ENCODE data around the gene TTF2. TPM values are rescaled to one million over a fixed set of nuclear protein-coding genes. Genes with fewer than 3 reads are reported as not detected.

The TTF2 gene
- total RNA-seq, 3 donors from 2014 or later: 21.5 to 35.4 (median 30.2) TPM

DNA sequence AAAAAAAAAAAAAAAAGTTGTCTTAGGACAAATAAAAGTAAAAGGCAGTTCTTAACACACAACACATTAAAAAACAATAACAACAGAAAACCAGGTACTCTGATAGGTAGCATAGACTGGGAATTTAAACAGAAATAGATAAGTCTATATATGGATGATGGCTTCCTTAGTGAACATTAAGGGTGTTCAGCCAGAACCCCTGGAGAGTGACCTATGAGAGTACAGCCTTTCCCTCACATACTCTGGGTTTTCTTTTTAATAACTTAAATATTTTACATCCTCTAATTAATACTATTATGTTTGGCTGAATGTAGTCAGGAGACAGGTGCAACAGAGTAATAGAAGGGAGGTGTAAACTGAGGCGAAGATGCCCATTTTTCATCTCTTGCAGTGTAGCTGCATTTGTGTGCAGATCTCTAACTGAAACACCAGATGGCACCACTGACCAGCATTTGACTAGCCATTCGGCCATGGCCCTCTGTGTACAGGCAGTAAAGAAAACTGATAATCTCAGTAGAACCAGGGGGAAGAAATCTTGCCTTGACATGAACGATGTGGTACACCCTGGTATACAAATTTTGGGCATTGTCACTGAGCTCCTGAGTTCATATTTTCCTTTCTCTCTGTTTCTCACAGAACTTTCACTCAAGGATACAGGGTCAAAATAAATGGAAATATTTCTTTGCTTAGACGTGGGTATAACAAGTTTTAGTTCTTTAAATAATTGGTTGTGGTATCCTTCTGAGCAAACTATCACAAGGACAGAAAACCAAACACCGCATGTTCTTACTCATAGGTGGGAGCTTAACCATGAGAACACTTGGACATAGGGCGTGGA is 7.6 kb downstream of the TTF2 start:
- H3K4me3 ChIP-seq: no peak overlapping the region
- TF ChIP-seq, protein P1, sequence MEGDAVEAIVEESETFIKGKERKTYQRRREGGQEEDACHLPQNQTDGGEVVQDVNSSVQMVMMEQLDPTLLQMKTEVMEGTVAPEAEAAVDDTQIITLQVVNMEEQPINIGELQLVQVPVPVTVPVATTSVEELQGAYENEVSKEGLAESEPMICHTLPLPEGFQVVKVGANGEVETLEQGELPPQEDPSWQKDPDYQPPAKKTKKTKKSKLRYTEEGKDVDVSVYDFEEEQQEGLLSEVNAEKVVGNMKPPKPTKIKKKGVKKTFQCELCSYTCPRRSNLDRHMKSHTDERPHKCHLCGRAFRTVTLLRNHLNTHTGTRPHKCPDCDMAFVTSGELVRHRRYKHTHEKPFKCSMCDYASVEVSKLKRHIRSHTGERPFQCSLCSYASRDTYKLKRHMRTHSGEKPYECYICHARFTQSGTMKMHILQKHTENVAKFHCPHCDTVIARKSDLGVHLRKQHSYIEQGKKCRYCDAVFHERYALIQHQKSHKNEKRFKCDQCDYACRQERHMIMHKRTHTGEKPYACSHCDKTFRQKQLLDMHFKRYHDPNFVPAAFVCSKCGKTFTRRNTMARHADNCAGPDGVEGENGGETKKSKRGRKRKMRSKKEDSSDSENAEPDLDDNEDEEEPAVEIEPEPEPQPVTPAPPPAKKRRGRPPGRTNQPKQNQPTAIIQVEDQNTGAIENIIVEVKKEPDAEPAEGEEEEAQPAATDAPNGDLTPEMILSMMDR (IDR thresholded peaks at IDR 0.05): peak; percentile 55
- no peaks in the 10 kb centered on the region for H3K9me3 ChIP-seq
- ATAC-seq (peak; percentile 91), DNase-seq (peak in 2 of 3 donors; percentile 42 to 48)
- intact Hi-C loops (cut with DNase I, micrococcal nuclease): loop anchor here (5.0 to 10.0 kb wide), 4 partner anchors 60 to 493 kb away; partner anchors contain the start of gene CD58 (in 1 of the 2)
- H3K36me3 ChIP-seq (ENCODE audit: low read depth): no peaks in the 10 kb centered on the region
- H3K4me1 ChIP-seq (ENCODE audit: low read depth): no peaks in the 10 kb centered on the region

DNA sequence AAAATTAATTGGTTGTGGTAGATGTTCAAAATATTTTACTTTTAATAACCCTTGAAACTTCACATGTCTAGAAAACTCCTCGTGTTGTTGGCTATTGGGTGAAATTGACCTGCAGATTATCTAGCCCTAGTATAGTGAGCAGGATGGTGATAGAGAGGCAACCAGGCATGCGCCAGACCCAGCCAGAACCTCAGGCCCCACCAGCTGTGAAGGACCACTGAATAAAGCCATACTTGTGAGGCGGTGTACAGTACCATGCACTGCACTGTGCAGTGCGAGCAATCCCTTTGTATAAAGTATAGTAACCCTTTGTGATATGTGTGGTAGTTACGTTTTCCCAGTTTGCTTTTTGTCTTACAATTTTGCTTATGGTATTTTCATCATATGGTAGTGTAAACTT is 8.5 kb downstream of the TTF2 start:
- H3K4me1 ChIP-seq (ENCODE audit: low read depth): no peaks in the 10 kb centered on the region
- no peaks in the 10 kb centered on the region for H3K9me3 ChIP-seq
- no peaks in the 10 kb centered on the region for H3K36me3 ChIP-seq (ENCODE audit: low read depth)
- H3K4me3 ChIP-seq: no peak overlapping the region
- TF ChIP-seq, protein P1 (IDR thresholded peaks at IDR 0.05): no peak
- intact Hi-C loops (cut with DNase I, micrococcal nuclease): loop anchor here (5.0 to 10.0 kb wide), 4 partner anchors 59 to 494 kb away; partner anchors contain the start of gene CD58 (in 1 of the 2)
- DNase-seq (no peak), ATAC-seq (no peak)

DNA sequence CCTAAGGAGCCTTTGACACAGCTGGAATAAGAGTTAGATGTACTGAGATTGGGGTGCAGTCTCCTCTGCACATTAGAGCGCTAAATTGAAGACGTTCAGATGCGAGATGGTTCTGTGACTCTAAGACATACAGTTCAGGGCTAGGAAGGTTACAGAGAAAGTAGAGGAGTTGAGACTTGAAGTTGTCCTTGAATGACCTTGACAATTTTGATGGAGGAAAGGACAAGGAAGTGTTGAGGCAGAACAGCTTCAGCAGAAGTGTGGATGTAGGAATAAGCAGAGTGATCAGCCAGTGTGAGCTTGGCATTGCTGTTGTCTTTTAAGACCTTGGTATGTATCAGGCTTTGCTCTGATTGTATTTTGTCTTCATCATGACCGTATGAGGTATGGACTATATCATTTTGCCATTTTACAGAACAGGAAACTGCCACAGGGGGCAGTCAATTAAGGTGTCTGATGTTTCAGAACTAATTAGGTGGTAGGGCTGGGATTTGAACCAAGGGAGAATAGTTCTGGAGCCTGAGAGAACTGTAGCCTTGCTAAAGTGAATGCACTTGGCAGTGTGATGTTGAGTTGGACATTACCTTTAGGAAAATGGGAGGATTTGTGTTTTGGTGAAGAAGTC is 9.2 kb downstream of the TTF2 start:
- TF ChIP-seq, protein P1 (IDR thresholded peaks at IDR 0.05): no peak
- Histone ChIP-seq H3K4me3 (no peak overlapping the region), H3K9me3 (no peaks in the 10 kb centered on the region), H3K4me1 (ENCODE audit: low read depth) (no peaks in the 10 kb centered on the region), H3K36me3 (ENCODE audit: low read depth) (no peaks in the 10 kb centered on the region)
- intact Hi-C loops (cut with DNase I, micrococcal nuclease): loop anchor here (5.0 to 10.0 kb wide), 4 partner anchors 58 to 495 kb away; partner anchors contain the start of gene CD58 (in 1 of the 2)
- ATAC-seq: no peak
- DNase-seq: no peak

DNA sequence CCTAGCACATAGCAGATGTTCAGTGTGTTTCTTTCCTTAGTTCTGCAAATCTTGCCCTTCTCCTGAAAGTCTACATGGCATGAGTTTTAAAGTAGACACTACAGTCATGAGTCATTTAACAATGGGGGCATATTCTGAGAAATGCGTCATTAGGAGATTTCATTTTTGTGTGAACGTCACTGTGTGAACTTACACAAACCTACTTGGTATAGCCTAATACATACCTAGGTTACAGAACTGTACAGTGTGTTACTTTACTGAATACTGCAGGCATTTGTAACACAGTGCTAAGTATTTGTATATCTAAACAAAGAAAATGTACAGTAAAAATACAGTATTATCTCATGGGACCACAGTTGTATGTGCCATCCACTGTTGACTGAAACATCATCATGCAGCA is 10.0 kb downstream of the TTF2 start:
- Histone ChIP-seq H3K36me3 (ENCODE audit: low read depth) (no peaks in the 10 kb centered on the region), H3K4me3 (no peak overlapping the region), H3K9me3 (no peaks in the 10 kb centered on the region), H3K4me1 (ENCODE audit: low read depth) (no peaks in the 10 kb centered on the region)
- no peak for ATAC-seq
- DNase-seq: no peak
- intact Hi-C loops (cut with DNase I, micrococcal nuclease): no loop called here
- TF ChIP-seq, protein P1 (IDR thresholded peaks at IDR 0.05): no peak

DNA sequence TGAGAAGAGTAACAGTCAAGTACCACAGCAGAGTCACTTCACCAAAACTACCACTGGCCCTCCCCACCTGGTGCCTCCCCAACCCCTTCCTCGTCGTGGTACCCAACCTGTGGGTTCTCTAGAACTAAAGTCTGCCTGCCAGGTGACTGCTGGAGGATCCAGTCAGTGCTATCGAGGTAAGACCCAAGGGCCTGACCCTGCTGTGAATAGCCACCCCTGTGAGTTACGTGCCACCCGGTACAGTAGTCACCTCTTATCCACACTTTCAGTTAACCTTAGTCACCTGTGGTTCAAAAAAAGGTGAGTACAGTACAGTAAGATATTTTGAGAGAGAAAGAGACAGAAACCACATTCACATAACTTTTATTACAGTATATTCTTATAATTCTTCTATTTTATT is 16.5 kb downstream of the TTF2 start:
- H3K4me3 ChIP-seq: no peak overlapping the region
- H3K9me3 ChIP-seq: no peaks in the 10 kb centered on the region
- TF ChIP-seq, protein P1 (IDR thresholded peaks at IDR 0.05): no peak
- no peaks in the 10 kb centered on the region for H3K4me1 ChIP-seq (ENCODE audit: low read depth)
- DNase-seq: no peak
- intact Hi-C loops (cut with DNase I, micrococcal nuclease): no loop called here
- ATAC-seq: no peak
- peaks cover 8% of the 10 kb centered on the region for H3K36me3 ChIP-seq (ENCODE audit: low read depth)

Measured in mucosa of descending colon (tissue), 3 donors.